B cell (primary cell): ENCODE results near the gene PITPNM3.

ENCODE experiments used
- EZH2 ChIP-seq: IDR thresholded peaks from 2 replicates; pipeline ENCODE4 v1.6.1; 2012; ENCODE audit warnings: borderline replicate concordance, low read depth, mild to moderate bottlenecking, moderate library complexity, low read length; ENCODE audit not compliant: insufficient read depth, poor library complexity, severe bottlenecking
- TF ChIP-seq, protein P1 (sequence below): fragments of 200-600 bp; IDR thresholded peaks from one replicate; pipeline ENCODE4 v1.8.0; 2022; ENCODE audit warnings: antibody characterized with exemption, mild to moderate bottlenecking

DNA sequence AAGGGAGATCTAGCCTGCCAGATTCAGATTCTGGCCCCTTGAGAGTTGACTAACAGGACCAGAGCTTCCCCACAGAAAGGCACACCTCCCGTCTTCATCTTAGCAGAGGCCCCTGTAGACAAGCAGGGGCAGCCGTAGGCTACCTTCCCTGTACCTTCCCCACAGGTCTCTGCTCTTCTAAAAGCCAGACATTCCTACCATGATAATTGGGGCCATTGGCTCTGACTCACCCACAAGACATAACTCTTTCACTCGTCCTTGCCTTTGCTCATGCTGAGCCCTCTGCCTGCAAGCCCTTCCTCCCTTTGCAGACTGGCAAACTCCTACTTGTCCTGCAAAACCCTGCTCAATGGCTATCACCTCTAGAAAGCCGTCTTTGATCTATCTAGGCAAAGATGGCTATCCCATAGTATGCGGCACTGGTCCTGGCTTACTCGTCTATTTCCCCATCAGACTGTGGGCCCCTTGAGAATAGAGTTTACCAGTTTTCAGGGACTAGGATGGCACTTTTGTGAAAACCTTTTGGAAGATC lies 68.3 kb downstream of the PITPNM3 start:
- TF ChIP-seq, protein P1, sequence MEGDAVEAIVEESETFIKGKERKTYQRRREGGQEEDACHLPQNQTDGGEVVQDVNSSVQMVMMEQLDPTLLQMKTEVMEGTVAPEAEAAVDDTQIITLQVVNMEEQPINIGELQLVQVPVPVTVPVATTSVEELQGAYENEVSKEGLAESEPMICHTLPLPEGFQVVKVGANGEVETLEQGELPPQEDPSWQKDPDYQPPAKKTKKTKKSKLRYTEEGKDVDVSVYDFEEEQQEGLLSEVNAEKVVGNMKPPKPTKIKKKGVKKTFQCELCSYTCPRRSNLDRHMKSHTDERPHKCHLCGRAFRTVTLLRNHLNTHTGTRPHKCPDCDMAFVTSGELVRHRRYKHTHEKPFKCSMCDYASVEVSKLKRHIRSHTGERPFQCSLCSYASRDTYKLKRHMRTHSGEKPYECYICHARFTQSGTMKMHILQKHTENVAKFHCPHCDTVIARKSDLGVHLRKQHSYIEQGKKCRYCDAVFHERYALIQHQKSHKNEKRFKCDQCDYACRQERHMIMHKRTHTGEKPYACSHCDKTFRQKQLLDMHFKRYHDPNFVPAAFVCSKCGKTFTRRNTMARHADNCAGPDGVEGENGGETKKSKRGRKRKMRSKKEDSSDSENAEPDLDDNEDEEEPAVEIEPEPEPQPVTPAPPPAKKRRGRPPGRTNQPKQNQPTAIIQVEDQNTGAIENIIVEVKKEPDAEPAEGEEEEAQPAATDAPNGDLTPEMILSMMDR: no peak
- no peak for TF ChIP-seq EZH2
